ENCODE results near the gene RAD51B.

DNA sequence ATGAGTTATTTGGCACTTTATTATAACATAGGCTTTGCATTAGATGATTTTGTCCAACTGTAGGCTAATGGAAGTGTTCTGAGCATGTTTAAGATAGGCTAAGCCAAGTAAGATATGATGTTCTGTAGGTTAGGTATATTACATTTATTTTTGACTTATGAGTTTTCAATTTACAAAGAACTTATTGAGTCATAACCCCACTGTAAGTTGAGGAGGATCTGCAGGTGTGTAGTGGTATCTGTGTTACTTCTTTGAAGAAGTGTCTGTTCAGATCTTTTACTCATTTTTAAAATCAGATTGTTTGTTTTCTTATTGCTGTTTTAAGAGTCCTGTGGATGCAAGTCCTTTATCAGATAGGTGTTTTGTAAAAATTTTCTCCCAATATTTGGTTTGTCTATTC lies 329.2 kb downstream of the RAD51B start:
- TF ChIP-seq POLR2AphosphoS5 (IDR thresholded peaks at IDR 0.05; ENCODE audit: borderline replicate concordance, low read depth, low read length) (no peak), EZH2 (IDR thresholded peaks at IDR 0.05) (no peak)
